Panc1 (cell line): ENCODE data around the gene CHID1.

ENCODE experiments used
- CTCF ChIP-seq: fragments of 450-650 bp; IDR thresholded peaks from 2 replicates; pipeline ENCODE4 v1.5.1; 2017; ENCODE audit warnings: mild to moderate bottlenecking
- POLR2AphosphoS5 ChIP-seq: IDR thresholded peaks from 2 replicates; pipeline ENCODE4 v1.6.1; 2012; ENCODE audit warnings: mild to moderate bottlenecking, low read depth, low read length, moderate library complexity

DNA sequence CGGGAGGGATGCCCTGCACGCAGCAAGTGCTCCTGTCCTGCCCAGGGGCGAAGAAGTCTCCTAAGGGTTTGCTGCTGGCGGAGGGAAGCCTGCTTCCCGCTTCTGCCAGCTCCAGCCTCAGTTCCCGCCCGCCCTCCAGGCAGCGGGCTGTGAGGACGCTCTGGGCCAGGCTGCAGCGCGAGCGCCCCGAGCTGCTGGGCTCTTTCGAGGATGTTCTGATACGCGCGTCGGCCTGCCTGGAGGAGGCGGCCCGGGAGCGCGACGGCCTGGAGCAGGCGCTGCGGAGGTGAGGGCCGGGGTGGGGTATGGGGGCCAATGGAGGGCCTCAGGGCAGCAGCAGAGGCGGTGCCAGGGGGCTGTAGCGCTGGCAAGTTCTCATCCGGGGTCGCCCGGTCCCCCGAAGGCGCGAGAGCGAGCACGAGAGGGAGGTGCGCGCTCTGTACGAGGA lies 80.7 kb downstream of the CHID1 start:
- TF ChIP-seq POLR2AphosphoS5: peak; percentile 81
- no peak for TF ChIP-seq CTCF
